GM21737 (cell line): ENCODE results near the gene LRIG2.
A peak's percentile ranks its signal among the peaks of the same experiment; 100 is the strongest.
"Not testable (repeated sequence)": the region's sequence is repeated elsewhere in the genome, so short reads cannot be mapped to it uniquely, and the experiment has no call there.

Experiments used
- ATAC-seq: cut with Tn5 transposase; IDR thresholded peaks from one replicate; pipeline ENCODE4 v1.9.1; 2021; ENCODE audit warnings: mild to moderate bottlenecking, moderate library complexity; ENCODE audit not compliant: unreplicated experiment

LRIG2 gene

DNA sequence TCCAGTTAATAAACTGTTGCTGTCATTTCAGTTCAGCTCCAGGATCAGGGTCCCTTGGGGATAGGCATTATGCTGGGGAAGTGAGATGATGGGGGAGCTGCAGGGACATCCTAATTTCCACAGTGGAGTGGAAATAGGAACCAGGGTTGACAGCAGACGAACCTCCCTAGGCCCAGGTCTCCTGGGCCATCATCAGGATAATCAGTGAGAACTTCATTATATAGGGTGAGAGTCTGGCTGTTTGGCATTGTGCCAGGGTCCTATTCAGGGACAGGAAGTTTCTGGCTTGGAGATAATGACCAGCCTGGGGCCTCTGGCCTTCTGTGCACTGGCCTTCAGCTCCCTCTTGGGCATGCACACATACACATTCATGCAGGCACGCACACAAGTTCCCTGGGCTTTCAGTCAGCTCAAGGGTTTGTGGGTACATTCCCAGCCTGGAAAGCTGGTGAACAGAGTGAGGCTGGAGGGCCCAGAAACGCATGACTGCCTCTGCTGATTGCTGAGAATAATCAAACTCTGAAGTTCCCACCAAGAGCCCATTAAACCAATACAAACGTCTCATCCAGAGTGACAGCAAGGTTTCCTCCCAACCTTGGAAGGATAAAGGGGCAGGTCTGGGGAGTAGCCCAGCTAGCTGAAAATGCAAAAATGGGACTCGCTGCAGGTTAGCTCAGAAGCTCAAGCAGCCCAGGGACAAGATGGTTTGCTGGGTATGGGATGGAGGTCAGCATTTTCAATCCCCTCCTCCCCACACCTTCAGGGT is 13.9 kb upstream of the LRIG2 start:
- ATAC-seq = no peak

DNA sequence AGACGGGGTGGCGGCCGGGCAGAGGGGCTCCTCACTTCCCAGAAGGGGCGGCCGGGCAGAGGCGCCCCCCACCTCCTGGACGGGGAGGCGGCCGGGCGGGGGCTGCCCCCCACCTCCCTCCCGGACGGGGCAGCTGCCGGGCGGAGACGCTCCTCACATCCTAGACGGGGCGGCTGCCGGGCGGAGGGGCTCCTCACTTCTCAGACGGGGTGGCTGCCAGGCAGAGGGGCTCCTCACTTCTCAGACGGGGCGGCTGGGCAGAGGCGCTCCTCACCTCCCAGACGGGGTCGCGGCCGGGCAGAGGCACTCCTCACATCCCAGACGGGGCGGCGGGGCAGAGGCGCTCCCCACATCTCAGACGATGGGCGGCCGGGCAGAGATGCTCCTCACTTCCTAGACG is 9.5 kb upstream of the LRIG2 start:
- ATAC-seq = not testable (repeated sequence)

DNA sequence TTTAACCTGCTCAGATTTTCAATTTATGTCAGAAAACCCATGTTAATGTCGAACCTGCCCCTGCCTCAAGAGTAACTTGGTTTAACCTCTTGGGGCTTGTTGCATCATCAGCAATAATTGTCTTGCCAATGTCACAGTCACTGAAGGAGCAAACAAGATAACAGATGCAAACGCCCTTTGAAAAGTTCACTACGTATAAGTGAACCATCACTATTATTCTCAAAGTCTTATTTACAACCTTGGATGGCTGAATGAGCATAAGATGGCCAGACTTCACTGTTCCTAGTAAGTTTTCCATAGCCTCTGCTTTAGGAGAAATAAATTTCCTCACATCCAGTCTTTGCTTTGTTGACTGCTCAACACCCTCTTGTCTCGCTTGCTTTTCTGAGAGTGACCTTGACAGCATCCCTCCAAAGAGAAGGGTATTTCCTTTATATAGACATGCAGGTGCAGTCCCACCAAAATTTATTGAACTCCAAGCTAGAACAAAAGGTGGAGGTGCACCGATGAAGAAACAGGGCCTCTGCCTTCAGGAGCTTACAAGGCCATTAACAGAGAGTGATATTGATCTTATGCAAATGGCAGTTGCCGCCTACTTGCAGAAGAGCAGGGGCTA is 749 bp upstream of the LRIG2 start:
- no peak for ATAC-seq

DNA sequence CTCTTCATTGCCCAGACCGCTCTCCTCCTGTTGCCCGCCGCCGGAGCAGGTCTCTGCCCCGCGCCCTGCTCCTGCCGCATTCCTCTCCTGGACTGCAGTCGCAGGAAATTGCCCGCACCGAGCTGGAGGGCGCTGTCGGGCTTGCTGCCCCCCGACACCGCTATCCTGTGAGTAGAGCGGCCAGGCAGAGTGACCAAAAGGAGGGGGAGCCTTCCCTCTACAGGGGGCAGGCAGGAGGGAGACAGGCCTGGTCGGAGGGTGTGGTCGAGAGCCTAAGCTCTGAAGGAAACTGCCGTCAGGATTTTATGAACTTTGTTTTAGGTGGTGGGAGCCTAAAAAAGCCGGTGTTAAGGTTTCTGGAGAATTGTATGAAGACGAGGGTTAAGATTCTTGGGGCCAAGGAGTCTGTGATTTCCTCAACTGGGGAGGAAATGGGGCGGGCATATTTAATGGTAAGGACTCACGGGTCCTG is 517 bp downstream of the LRIG2 start:
- peak; percentile 38 for ATAC-seq

DNA sequence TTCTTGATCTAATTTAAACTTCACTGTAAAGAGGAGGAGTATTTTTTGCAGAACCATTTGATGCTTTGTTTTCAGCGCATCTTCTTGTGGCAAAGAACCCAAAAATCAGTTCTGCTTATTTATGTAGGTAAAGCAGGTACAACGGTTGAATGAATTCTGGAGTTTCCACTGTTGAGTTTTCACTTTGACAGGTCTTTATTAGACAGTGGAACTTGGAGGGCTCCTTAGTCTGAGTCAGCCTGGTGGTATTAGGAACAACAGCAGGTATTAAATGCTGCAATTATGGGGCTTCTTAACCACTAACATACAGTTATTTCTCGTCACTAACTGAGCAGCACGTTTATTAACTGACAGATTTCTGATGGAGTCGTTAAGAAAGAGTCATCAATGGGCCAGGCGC is 1.2 kb downstream of the LRIG2 start:
- ATAC-seq = no peak

DNA sequence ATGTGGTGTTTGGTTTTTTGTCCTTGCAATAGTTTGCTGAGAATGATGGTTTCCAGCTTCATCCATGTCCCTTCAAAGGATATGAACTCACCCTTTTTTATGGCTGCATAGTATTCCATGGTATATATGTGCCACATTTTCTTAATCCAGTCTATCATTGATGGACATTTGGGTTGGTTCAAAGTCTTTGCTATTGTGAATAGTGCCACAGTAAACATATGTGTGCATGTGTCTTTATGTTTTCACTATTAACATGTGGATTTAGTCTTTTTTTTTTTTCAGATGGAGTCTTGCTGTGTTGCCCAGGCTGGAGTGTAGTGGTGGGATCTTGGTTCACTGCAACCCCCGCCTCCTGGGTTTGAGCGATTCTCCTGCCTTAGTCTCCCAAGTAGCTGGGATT is 5.0 kb downstream of the LRIG2 start:
- ATAC-seq = not testable (repeated sequence)

DNA sequence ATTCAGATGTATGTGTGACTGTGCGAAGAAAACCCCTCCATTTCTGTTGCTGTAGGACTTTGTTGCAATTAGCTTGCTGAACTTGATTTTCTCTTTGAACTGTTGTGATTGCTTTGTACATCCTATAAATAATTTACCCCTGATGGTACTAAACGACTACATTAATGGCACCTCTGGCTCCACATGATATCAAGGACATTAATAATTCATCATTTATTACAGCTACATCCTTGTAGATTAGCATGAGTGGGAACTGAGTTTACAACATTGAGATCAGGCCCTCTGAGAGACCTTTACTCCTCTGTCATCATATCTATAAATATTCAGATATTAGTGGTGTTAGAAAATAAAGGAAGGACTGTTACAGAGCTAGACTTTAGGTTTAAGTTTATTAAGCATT is 13.5 kb downstream of the LRIG2 start:
- no peak for ATAC-seq

DNA sequence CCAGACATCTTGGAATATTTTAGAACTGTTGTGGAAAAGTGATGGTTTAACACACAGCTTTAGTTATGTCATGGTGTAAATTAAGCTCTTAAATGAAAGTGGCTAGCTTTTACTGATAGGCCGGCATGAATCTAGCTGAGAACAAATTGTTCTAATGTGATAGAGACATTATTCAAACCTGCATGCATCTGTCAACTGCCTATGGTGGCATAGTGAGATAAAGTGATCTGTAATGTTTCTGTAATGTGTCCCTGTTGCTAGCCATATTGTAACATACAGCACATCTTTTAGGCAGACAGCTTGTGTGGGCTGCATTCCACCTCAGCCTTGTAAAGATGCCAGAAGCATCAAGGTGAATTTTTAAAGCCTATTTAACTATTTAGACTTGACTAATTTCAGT is 16.0 kb downstream of the LRIG2 start:
- ATAC-seq = no peak

DNA sequence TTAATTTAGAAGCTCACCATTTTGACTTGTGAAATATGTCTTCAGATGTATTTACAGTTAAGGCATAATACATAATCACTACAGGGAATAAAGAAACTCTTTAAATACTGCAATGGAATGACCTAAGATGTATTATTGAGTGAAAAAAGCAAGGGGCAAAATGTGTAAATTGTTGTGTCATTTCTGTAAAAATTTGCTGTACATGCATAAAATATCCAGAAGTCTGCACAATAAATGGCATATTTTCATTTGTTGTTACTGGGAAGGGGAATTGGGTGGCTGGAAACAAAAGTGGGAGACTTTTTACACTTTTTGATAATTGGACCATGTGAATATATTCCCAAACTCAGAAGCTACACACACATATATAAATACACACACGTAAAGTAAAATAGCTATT is 17.1 kb downstream of the LRIG2 start:
- ATAC-seq = no peak

DNA sequence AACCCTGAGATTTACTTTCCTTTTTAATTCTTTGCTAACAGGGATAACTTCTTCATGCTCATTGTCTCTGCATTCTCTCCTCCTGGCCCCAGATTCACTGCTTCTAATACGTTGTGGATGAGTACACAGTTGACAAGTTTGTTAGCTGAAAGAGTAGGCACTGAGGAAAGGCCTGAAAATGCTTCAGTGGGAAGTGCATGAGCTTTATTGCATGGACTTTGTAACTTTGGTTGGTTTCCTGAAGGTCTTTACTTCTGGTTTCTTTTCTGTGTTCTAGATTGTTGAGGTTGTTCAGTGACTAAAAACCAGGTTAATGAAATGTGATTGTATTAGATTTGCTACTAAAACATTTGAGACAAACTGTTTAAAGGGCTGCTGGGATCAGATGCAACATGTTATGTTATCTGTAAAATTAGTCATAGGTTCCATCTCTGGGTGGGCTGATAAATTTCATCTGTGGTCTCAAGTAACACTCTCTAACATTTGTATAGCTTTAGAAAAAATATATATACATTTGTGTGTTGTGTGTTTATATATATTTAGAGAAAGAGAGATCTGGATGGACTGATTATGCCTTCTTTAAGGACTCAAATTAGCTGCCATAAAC is 19.1 kb downstream of the LRIG2 start:
- no peak for ATAC-seq

DNA sequence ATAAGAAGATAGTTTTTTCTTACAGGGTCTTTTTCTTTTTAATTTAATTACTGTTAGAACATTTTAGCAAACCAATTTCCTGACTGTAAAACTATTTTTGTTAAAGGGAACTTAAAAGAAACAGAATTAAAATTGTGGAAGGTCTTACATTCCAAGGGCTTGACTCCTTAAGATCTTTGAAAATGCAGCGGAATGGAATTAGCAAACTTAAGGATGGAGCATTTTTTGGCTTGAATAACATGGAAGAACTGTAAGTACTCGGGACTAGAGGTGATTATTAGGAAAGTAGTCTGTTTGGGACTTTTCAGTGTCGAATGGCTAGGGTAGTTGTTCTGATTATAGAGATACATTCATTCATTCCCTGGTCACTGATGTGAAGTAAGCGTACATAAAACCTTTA is 21.5 kb downstream of the LRIG2 start:
- no peak for ATAC-seq

DNA sequence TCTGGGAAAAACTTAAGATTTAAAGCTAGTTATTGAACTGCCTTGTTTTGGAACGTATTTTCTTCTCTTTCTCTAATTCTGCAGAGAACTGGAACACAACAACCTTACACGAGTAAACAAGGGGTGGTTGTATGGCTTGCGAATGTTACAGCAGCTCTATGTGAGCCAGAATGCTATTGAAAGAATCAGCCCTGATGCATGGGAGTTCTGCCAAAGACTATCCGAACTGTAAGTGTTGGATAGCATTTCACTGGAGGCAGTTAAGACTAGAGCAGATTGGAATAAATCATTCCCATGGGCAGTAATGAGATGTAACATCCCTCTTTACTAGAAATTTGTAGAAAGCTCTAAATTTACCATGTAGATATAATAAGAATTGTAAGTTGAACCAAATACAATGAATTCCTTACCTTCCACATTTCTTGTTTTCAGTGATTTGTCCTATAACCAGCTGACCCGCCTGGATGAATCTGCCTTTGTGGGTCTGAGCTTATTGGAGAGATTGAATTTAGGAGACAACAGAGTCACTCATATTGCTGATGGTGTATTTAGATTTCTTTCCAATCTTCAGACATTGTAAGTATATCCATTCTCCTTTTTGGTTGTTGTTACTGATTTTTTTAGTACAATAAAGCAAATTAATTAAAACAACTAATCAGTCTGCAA is 22.9 kb downstream of the LRIG2 start:
- no peak for ATAC-seq

DNA sequence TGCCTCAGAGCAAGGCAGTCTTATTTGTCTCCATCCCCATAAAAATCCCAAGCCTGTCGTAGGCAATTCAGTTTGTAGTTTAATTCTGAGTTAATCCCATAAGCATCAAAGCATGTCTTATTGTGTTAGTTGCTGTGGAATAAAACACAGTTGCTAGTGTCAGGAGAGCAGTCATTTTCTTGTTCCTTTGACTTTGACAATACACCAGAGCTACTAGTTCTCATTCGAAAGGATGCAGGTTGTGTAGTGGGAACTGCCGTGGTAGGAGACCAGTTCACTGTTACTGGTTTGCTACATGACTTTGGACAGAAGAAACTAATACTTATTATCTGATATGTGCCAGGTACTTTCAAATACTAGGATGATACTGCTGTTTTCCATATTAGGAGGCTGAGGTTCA is 23.5 kb downstream of the LRIG2 start:
- ATAC-seq = no peak

DNA sequence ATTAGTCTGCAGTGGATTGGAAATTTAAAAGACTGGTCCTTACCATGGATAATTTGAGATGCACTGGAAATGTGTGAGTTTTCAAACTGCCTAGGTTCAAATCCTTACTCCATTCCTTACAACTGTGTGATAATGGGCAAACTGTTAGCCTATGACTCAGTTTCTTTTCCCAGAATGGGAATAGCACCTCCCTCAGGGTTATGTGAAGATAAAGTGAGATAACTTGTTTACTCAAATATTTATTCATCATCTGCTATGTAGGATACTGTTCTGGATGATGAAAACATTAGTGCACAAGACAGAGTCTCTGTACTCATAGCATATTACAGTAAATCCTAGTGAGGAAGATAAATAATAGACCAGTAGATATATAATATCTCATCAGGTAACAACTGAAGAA is 28.6 kb downstream of the LRIG2 start:
- no peak for ATAC-seq

DNA sequence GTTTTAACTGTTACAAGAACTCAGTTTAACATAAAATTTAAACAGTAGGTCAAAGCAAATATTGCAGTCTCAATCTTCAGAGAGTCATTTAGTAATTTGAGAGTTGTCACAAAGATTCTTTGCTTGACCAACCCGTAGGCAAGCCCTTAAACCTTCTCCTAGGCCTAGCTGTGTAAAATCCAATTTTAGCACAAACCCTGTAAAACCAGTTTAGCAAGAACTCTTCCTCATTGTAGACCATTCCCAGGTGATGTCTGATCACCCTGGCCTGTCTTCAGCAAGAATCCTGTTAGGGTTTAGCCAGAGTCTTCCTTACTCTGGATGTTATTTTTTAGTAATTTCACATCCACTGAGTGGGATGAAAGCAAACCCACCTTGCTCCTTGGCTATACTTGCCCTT is 30.1 kb downstream of the LRIG2 start:
- ATAC-seq = no peak

DNA sequence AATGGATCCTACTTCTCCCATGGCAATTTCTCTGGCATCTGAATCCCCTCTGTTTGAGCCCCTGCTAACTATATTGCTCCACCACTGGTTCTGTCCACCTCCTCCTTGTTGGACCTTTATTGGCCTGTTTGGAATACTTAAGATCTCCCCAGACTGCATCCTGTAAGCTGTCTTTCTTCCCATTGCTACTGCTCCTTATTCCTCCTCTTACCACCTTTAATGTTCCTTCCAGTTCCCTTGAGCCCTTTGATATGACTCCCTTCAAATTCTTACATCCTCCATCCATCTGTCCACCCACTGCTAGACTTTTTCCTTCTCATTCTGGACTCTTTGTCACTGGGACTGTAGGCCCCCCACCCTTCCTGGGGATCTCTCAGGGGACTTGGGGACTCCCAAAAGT is 31.0 kb downstream of the LRIG2 start:
- no peak for ATAC-seq

DNA sequence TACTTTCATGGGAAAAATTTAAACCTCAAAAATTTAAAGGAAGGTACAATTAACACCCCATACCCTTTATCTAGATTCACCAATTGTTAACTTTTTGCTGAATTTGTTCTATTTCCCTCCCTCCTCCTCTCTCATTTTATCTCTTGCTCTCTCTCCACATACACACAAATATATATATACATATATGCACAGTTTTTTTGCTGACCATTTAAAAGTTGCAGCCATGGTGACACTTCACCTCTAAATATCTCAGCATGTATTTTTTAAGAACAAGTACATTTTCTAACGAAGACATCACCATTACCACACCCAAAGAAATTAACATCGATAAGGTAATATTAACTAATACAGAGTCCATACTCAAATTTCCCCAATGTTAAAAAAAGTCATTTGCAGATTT is 33.9 kb downstream of the LRIG2 start:
- ATAC-seq = no peak

DNA sequence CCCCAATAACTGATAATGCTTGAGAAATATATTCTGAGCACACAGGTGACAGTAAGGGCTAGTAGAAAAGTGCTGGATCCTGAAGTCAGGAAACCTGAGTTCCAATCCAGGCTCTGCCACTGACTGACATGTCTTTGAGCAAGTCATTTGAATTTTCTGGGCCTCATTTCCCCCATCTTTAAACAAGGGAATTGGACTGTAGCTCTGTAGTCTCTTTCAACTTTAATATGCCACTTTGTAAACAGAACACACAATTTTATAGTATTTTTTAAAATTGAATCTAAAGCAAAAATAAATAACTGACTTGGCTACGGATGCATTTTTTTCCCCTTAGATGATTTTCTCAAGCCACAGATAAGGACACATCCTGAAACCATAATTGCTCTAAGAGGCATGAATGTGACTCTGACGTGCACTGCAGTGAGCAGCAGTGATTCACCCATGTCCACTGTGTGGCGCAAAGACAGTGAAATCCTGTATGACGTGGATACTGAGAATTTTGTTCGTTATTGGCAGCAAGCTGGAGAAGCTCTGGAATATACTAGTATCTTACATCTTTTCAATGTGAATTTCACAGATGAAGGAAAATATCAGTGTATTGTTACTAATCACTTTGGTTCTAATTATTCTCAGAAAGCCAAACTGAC is 37.0 kb downstream of the LRIG2 start:
- ATAC-seq = no peak

DNA sequence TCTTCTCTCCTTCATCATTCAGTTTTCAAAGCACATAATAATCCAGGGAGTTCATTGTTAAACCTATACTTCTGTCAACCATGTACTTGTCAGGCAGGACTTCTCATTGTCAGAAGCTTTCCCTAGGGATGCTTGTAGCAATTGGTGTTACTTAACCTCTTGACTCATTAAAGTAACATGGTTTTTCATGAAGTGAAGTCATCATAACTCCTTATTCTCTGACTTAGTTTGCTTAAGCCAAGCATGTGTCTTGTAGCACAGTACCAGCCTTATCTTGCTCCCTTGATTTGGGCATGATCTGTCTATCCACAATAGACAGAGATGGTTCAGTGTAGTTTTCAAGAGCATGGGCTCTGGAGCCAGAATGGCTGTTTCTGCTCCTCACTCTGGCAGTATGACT is 45.3 kb downstream of the LRIG2 start:
- no peak for ATAC-seq

DNA sequence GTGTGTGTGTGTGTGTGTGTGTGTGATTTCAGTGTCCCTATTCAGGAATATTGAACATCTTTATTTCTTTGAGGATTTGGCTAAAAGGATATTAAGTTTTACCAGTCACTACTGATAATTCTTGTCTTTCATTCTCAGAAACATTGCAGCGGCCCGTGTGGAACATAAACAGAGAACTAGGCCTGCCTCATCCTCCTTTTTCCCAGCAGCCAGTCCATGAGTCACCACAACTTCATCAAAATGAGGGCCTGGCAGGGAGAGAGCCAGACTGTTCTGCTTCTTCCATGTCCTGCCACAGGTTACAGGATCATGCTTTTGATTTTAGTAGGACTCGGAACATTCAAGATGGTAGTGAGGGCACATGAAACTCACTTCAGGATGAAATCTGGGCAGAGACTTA is 50.7 kb downstream of the LRIG2 start:
- ATAC-seq = no peak

DNA sequence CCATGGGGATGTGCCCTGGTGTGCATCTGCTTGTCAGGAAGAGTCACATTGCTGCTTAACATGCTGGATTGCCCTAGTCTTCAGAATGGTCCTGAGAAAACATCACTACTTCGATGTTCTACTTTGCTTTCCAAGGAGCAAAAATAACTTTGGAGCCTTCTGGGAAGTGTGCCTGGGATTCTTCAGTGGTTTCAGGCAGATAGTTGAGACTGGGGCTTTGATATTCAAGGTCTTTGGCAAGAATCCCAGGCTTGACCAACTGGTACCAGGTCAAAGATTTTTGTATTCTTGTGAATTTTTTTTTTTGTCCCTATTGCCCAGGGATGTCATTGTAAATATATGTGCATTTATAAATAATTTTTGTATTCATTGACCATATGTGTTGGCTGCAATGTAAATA is 51.4 kb downstream of the LRIG2 start:
- no peak for ATAC-seq
